Astrocyte of the cerebellum (primary cell): ENCODE measurements around the gene FAM47A.

ENCODE experiments used
- DNase-seq: peaks from one replicate; pipeline ENCODE4 v3.0.0-alpha.2; 2011; ENCODE audit warnings: low read depth
- H3K4me3 ChIP-seq: 2 replicates; pipeline ENCODE4 v1.5.1; 2011; ENCODE audit warnings: mild to moderate bottlenecking, low read depth, low read length, moderate library complexity
- CTCF ChIP-seq: IDR thresholded peaks from 2 replicates; pipeline ENCODE4 v1.5.1; 2012; ENCODE audit warnings: low read length, low read depth, moderate library complexity, mild to moderate bottlenecking; ENCODE audit errors: missing control alignments
- in situ Hi-C: cut with HindIII; loops from 2 replicates; pipeline ENCODE4 v1.10.0; 2017; ENCODE audit warnings: low sequenced_read_pairs

Gene FAM47A

DNA sequence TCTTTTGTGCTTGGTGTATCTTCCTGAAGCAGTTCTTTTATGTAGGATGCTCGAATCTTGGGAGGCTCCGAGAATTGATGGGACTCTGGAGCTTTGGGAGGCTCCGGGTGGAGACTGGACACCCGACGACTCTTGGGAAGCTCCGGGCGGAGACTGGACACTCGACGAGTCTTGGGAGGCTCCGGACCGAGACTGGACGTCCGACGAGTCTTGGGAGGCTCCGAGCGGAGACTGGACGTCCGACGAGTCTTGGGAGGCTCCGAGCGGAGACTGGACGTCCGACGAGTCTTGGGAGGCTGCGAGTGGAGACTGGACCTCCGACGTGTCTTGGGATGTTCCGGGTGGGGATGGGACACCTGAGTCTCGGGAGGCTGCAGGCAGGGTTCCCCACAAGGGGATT lies 1.6 kb downstream of the FAM47A start:
- TF ChIP-seq CTCF: no peak
- in situ Hi-C loops: no loop called here
- DNase-seq: no peak
- no peak overlapping the region for H3K4me3 ChIP-seq

DNA sequence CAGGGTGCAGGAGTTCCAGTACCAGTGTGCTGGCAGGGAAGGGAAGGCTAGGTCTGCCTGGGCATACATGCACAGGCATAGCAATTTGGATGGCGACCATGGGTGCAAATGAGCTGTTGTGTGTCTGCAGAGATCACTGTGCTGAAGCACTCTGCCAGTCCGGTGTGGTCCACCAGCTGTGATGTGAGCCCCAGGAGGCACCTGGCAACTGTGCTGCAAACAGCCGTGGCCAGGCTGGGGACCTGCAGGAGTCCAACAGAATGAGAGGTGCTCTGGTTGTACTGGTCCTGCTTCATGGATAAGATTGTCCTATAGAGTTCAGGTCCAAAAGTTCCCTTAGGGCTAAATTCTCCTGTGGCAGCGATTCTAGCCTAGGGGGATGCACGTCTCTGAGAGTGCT lies 6.1 kb downstream of the FAM47A start:
- DNase-seq: no peak
- in situ Hi-C loops: no loop called here
- no peak for TF ChIP-seq CTCF
- no peak overlapping the region for H3K4me3 ChIP-seq

DNA sequence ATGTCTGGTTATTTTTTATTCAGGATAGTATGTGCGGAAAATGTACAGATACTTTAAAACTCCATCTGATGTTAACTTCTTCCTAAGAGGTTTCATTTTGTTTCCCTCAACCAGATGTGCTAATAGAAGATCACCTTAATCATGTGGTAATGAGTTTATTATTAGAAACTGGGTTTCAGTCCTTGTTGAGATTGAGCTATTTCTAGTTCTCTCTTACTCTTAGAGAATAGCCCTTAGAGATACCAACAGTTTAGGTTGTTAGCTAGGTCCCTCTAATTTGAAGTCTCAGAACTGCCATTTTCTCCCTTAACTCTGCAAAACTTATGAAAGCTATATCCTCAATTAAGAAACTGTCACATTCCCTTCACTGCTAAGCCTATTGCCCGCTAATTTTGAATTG lies 13.0 kb downstream of the FAM47A start:
- DNase-seq: no peak
- no peak overlapping the region for H3K4me3 ChIP-seq
- in situ Hi-C loops: no loop called here
- no peak for TF ChIP-seq CTCF

DNA sequence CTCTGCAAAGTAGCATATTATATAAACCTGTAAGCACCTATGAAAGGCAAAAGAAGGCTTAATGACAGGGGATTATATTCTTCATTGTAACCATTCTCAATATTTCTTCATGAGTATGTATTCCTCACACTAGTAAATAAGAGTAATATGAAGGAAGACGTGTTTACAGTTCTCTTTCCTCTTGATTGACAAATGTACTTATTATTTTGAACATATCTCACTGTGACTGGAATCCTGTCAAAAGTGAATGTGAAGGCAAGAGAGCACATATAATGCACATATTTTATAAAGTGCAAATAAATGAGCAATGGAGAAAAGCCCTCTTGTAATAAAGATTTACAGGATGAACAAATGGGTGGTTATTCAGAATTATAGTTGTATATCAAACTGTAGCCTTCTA lies 19.7 kb downstream of the FAM47A start:
- no peak overlapping the region for H3K4me3 ChIP-seq
- in situ Hi-C loops: no loop called here
- DNase-seq: no peak
- TF ChIP-seq CTCF: no peak
